HL-60/S4 treated with phorbol 12-myristate 13-acetate at 8.2 ng/mL for 4 days and 3 days (cell line): ENCODE data around the gene DNER.
"Not testable (repeated sequence)": the region's sequence is repeated elsewhere in the genome, so short reads cannot be mapped to it uniquely, and the experiment has no call there.

Source experiments
- in situ Hi-C: fragments of 300-500 bp; cut with MboI; formaldehyde crosslinking; loops from 2 replicates; pipeline ENCODE4 v1.15.0; 2022; ENCODE audit warnings: low sequenced_read_pairs

DNER gene

GRCh38 chr2:229344955-229345354, 369.4 kb downstream of the DNER start:
- in situ Hi-C loops = no loop called here

DNA sequence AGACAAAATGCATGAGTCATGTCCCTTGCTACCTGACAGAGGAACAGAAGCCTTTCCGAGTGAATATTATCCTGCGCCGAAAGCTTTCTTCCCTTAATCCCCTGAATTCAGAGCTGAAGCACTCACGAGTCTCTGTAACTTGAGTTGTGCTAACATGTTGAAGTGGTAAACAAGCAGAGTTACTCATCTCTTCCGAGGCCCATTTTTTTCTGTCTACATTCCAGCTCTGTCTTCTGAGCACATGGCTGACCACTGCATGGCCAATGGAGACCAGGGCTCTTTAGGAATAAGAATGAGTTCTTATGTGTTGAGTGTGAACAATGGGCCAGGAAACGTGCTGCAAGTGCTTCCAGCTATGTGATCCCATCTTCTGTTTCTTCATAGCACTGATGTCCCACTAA, 370.2 kb downstream of the DNER start:
- in situ Hi-C loops = no loop called here

DNA sequence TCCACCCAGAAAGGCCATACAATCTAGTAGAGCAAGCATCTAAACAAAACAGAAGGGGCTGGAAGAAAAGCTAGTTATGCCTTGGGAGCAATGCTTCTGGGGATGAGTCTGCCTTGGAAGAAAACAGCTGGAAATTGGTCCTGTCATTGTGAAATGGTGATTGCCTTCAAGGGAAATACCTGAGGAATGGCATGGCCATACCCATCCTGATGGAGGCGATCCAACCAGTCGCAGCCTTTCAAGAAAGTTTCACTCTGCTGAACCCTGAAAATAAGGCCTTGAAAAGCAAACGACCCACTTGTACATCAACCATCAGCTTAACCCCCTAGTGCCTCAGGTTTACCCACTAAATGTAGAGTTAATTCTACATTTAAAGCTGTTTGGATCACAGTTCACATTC, 370.7 kb downstream of the DNER start:
- in situ Hi-C loops = no loop called here

DNA sequence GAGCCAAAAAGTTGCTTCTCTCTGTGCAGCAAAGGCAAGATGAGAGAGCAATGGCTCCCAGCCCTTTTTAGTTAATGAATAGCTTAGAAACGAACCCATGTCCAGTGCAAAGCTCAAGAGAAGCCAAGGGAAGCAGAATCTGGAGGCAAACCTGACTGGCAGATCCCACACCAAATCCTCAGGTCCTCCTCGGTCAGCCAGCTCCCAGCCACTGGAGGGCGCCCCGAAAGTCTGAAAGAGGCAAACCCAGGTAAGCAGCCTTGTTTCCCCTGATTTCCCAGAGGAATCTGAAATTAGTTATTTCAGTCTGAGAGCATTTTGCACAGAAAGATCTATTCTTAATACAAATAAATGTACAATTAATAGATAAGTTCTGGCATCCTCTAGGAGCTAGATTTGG, 372.0 kb downstream of the DNER start:
- in situ Hi-C loops = no loop called here

- in situ Hi-C loops = no loop called here
Measured at GRCh38 chr2:229340086-229340760, 374.1 kb downstream of the DNER start.

DNA sequence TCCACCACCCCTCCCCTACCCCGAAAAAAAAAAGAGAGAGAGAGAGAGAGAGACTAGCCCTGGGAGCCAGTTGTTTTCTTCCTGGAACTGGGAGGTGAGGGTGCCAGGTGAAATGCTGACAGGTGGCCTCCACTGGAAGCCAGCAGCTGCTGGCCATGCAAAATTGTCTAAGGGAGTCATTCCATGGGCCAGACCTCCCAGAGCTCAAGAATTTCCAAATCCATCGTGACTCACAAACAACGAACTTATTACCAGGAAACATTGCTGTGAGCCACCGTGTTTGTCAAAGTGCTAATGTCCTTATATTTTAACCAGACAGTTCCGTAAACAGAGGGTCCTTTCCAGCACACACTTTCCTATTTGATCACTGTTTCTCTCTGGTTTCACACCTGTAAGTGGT, 374.7 kb downstream of the DNER start:
- in situ Hi-C loops = no loop called here

- in situ Hi-C loops = not testable (repeated sequence)
Measured at GRCh38 chr2:229339171-229339570, 375.2 kb downstream of the DNER start.

GRCh38 chr2:229335877-229336346, 378.4 kb downstream of the DNER start:
- in situ Hi-C loops = no loop called here

DNA sequence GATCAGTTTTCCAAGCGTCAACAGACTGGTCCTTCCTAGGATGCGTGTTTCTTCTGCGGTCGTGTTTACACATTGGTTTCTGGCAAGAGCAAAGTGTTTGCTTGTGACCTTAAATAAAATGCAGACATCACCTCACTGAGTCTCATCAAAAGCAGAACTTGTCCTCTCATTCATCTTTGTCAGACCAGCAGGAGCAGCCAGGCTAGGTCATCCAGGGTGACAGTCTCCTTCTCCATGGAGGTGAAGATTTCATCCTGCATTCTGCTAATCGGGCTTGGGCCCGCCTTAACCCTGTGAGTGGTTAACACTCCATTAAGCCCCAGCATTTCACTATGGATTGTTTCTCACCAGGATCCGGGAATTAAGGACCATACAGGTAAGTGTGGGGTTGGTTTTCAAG, 379.0 kb downstream of the DNER start:
- in situ Hi-C loops = no loop called here

DNA sequence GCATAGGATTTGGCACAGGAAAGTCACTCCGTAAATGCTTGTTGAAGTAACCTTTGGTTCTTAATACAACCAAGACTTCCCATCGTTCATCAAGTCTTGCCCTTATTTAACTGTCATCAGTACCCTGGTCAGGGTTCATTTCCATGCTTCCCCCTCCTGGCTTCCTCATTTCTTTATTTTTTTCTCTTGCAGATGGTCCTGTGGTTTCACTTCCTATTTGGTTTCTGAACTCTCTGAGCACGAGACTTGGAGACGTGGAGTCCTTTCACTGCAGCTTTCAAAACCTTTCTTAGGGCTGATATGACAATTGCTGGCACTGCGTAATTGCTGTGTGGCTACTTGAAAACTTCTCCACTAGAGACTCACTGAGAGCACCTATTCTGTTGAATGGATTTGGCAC, 383.4 kb downstream of the DNER start:
- in situ Hi-C loops = no loop called here

- in situ Hi-C loops = no loop called here
Measured at GRCh38 chr2:229319558-229319957, 394.8 kb downstream of the DNER start.

- in situ Hi-C loops = no loop called here
Measured at GRCh38 chr2:229314117-229314516, 400.2 kb downstream of the DNER start.

DNA sequence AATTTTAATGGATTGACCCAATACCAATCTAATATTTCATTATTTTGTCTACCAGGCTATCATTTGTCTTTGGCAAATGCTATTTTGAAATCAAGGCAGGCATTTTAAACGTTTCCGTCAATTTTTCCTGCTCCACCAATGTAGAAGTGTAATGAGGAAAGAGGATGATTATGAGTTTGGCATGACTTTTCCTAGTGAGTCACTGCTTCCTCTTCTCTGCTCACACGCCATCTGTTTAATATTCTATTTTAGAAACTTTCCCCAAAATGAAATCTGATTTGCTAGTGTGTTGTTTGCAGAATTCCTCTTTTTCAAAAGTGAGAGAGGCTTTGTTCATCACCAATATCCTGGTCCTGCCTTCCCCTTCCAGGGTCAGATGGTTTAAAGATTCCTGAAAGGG, 400.8 kb downstream of the DNER start:
- in situ Hi-C loops = no loop called here
